ENCODE measurements around the gene EEF1AKMT2. TPM values are rescaled to one million over a fixed set of nuclear protein-coding genes. Genes with fewer than 3 reads are reported as not detected.

Gene EEF1AKMT2
- total and polyA plus RNA-seq, 3 experiments from 2014 or later = 18.2 to 21.1 (median 18.6) TPM

GRCh38 chr10:124741281-124741921 lies 50.3 kb downstream of the EEF1AKMT2 start:
- peaks cover 0 to 1% of the 10 kb centered on the region in 2 donors for H3K27me3 Mint-ChIP-seq
- H3K4me1 Mint-ChIP-seq = peaks cover 70 to 77% (median 77%) of the 10 kb centered on the region in 3 donors
- H3K27ac Mint-ChIP-seq = peak overlapping the region; percentile 89 to 98 (median 96)
- no peaks in the 10 kb centered on the region for H3K27me3 ChIP-seq (ENCODE audit: insufficient read depth, low read length, poor library complexity, severe bottlenecking)
- H3K4me1 ChIP-seq (ENCODE audit: insufficient read depth, low read length) = peaks cover 72% of the 10 kb centered on the region
- no peaks in the 10 kb centered on the region for H3K36me3 ChIP-seq (ENCODE audit: insufficient read depth, low read length)
- DNase-seq = peak; percentile 69 to 82 (median 71)
- peak overlapping the region; percentile 74 for H3K4me3 ChIP-seq (ENCODE audit: low read length)
- POLR2A ChIA-PET = interaction anchor here (0.6 to 3.6 kb wide), 16 partner anchors 8 to 201 kb away, joined by 3 to 33 read pairs (median 6); no protein-coding TSS in a partner anchor
- H3K36me3 Mint-ChIP-seq = peaks cover 0 to 17% (median 0%) of the 10 kb centered on the region in 3 donors
- no peaks in the 10 kb centered on the region for H3K9me3 ChIP-seq (ENCODE audit: low read length)
- no peaks in the 10 kb centered on the region for H3K9me3 Mint-ChIP-seq
- peak overlapping the region; percentile 95 to 100 (median 98) for H3K4me3 Mint-ChIP-seq
- peak overlapping the region; percentile 53 for H3K27ac ChIP-seq (ENCODE audit: low read depth, low read length)
- CTCF ChIA-PET = interaction anchor here (0.8 to 17.4 kb wide), 43 partner anchors 8 to 280 kb away, joined by 3 to 397 read pairs (median 10); partner anchors contain the start of gene LHPP

DNA sequence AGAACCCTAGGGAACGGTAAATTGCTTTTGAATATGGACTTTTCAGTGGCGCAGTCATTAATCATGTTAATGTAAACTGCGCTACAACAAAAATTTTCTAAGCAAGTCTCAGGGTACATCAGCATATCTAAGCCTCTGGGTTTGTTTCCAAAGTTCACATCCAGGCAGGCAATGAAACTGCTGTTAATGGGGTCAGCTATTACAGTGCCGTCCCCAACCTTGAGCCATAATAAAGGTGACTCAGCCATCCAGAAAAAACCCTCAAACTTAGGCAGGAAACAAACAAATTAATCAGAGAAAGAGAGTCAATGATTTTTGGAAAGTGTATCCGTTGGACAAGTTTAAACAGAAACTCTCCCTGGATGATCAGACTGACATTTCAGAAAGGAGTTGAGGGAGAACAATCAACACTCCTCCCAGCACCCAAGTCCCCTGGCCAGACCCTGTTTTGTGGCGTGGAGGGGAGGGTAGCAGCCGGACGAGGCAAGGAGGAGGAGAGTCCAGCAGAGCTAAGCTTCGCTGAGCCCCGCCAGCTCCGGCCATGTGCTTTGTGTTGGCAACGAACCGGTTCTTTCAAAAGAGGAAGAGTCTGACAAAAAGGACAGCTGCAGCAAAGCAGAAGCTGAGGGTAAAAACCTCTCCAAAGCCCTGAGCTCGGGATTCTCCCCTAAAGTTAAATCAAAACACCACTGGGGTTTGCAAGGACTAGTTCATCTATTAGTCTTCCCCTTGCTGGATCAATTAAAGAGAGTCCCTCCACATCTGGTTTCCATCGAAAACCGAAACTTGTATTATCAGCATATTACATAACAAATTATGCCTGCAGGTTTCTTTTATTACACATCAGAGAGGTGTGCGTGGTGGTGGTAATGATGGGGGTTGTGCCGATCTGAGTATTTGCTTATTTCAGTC lies 51.1 kb downstream of the EEF1AKMT2 start:
- peak overlapping the region; percentile 89 to 98 (median 96) for H3K27ac Mint-ChIP-seq
- Histone ChIP-seq H3K9me3 (ENCODE audit: low read length) (no peaks in the 10 kb centered on the region), H3K4me3 (ENCODE audit: low read length) (peak overlapping the region; percentile 74), H3K27ac (ENCODE audit: low read depth, low read length) (peak overlapping the region; percentile 53), H3K27me3 (ENCODE audit: insufficient read depth, low read length, poor library complexity, severe bottlenecking) (no peaks in the 10 kb centered on the region), H3K36me3 (ENCODE audit: insufficient read depth, low read length) (no peaks in the 10 kb centered on the region), H3K4me1 (ENCODE audit: insufficient read depth, low read length) (peaks cover 79% of the 10 kb centered on the region)
- H3K9me3 Mint-ChIP-seq = no peaks in the 10 kb centered on the region
- H3K27me3 Mint-ChIP-seq = peaks cover 0 to 1% of the 10 kb centered on the region in 2 donors
- ChIA-PET POLR2A (interaction anchor here (0.6 to 3.6 kb wide), 14 partner anchors 7 to 200 kb away, joined by 3 to 33 read pairs (median 6); no protein-coding TSS in a partner anchor), CTCF (interaction anchor here (0.8 to 17.4 kb wide), 41 partner anchors 11 to 279 kb away, joined by 3 to 397 read pairs (median 10); partner anchors contain the start of gene LHPP)
- H3K4me1 Mint-ChIP-seq = peaks cover 78 to 84% (median 82%) of the 10 kb centered on the region in 3 donors
- DNase-seq = no peak
- peak overlapping the region; percentile 95 to 100 (median 98) for H3K4me3 Mint-ChIP-seq
- peaks cover 0 to 20% (median 0%) of the 10 kb centered on the region in 3 donors for H3K36me3 Mint-ChIP-seq

GRCh38 chr10:124739986-124740368 lies 51.7 kb downstream of the EEF1AKMT2 start:
- Histone ChIP-seq H3K4me3 (ENCODE audit: low read length) (peak overlapping the region; percentile 74), H3K27ac (ENCODE audit: low read depth, low read length) (peak overlapping the region; percentile 27), H3K4me1 (ENCODE audit: insufficient read depth, low read length) (peaks cover 79% of the 10 kb centered on the region), H3K9me3 (ENCODE audit: low read length) (no peaks in the 10 kb centered on the region), H3K27me3 (ENCODE audit: insufficient read depth, low read length, poor library complexity, severe bottlenecking) (no peaks in the 10 kb centered on the region), H3K36me3 (ENCODE audit: insufficient read depth, low read length) (no peaks in the 10 kb centered on the region)
- Mint-ChIP-seq H3K27ac (peak overlapping the region; percentile 89 to 98 (median 96)), H3K4me3 (peak overlapping the region; percentile 95 to 100 (median 98)), H3K9me3 (no peaks in the 10 kb centered on the region), H3K27me3 (peaks cover 0 to 1% of the 10 kb centered on the region in 2 donors), H3K4me1 (peaks cover 78 to 84% (median 82%) of the 10 kb centered on the region in 3 donors), H3K36me3 (peaks cover 0 to 24% (median 0%) of the 10 kb centered on the region in 3 donors)
- CTCF ChIA-PET = interaction anchor here (0.8 to 17.4 kb wide), 16 partner anchors 10 to 210 kb away, joined by 3 to 397 read pairs (median 24); no protein-coding TSS in a partner anchor
- DNase-seq = no peak
- POLR2A ChIA-PET = interaction anchor here (0.6 to 3.6 kb wide), 6 partner anchors 21 to 200 kb away, joined by 3 to 33 read pairs (median 5); no protein-coding TSS in a partner anchor

DNA sequence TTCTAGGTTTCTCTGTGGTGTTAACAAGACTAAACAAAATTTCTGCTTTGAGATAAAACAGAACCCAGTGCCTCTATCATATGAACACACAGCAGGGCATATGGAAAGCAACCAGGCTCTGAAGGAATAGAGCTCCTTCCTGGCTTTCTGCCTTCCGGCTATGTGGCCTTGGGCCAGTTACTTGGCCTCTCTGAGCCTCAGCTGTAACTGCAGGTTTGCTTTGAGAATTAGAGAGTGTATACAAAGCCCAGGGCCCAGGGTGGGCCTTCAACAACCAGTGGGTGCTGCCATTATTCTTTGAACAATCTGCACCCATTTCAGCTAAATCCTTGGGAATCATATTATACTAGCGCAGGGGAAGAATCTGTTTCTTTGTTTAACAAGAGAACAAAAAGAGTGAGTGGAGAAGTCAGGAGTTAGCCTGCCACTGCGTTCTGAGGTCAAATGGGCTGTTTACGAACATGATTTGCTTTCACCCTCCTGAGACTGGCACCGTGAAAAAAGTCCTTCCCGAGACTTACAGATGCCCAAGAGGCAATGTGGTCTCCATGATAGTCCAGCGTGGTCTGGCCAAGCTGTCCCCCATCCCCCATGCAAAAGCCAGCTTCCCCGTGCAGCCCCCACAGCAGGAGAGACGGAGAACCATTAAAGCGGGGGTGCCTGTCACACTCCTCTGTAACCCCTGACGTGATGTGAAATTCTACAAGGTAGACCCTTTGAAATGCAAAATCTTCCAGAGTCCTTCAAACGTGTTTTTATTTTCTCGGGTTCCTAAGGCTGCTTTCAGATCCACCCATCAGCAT lies 52.4 kb downstream of the EEF1AKMT2 start:
- Mint-ChIP-seq H3K9me3 (no peaks in the 10 kb centered on the region), H3K36me3 (peaks cover 0 to 24% (median 2%) of the 10 kb centered on the region in 3 donors), H3K4me3 (peak overlapping the region; percentile 95 to 100 (median 98)), H3K4me1 (peaks cover 81 to 86% (median 84%) of the 10 kb centered on the region in 3 donors), H3K27me3 (peaks cover 0 to 1% of the 10 kb centered on the region in 2 donors), H3K27ac (peak overlapping the region; percentile 89 to 98 (median 96))
- H3K27ac ChIP-seq (ENCODE audit: low read depth, low read length) = peak overlapping the region; percentile 27
- no peaks in the 10 kb centered on the region for H3K27me3 ChIP-seq (ENCODE audit: insufficient read depth, low read length, poor library complexity, severe bottlenecking)
- no peaks in the 10 kb centered on the region for H3K9me3 ChIP-seq (ENCODE audit: low read length)
- no peaks in the 10 kb centered on the region for H3K36me3 ChIP-seq (ENCODE audit: insufficient read depth, low read length)
- ChIA-PET POLR2A (interaction anchor here (1.0 to 3.6 kb wide), 4 partner anchors 21 to 199 kb away, joined by 3 to 33 read pairs (median 11); no protein-coding TSS in a partner anchor), CTCF (interaction anchor here (0.8 to 17.4 kb wide), 14 partner anchors 9 to 209 kb away, joined by 3 to 397 read pairs (median 26); no protein-coding TSS in a partner anchor)
- peak overlapping the region; percentile 74 for H3K4me3 ChIP-seq (ENCODE audit: low read length)
- DNase-seq = no peak
- peaks cover 82% of the 10 kb centered on the region for H3K4me1 ChIP-seq (ENCODE audit: insufficient read depth, low read length)

- peaks cover 0 to 26% (median 3%) of the 10 kb centered on the region in 3 donors for H3K36me3 Mint-ChIP-seq
- peak overlapping the region; percentile 15 to 100 (median 95) for H3K4me3 Mint-ChIP-seq
- DNase-seq = no peak
- no peaks in the 10 kb centered on the region for H3K9me3 Mint-ChIP-seq
- H3K4me1 ChIP-seq (ENCODE audit: insufficient read depth, low read length) = peaks cover 91% of the 10 kb centered on the region
- H3K9me3 ChIP-seq (ENCODE audit: low read length) = no peaks in the 10 kb centered on the region
- no peak overlapping the region for H3K27ac ChIP-seq (ENCODE audit: low read depth, low read length)
- no peaks in the 10 kb centered on the region for H3K36me3 ChIP-seq (ENCODE audit: insufficient read depth, low read length)
- no peak overlapping the region for H3K4me3 ChIP-seq (ENCODE audit: low read length)
- H3K4me1 Mint-ChIP-seq = peaks cover 90 to 95% (median 93%) of the 10 kb centered on the region in 3 donors
- no peaks in the 10 kb centered on the region for H3K27me3 ChIP-seq (ENCODE audit: insufficient read depth, low read length, poor library complexity, severe bottlenecking)
- ChIA-PET POLR2A (interaction anchor here (0.6 kb wide), 1 partner anchor 12 kb away, joined by 4 read pairs; no protein-coding TSS in a partner anchor), CTCF (interaction anchor here (1.9 to 17.4 kb wide), 4 partner anchors 8 to 208 kb away, joined by 6 to 397 read pairs (median 78); no protein-coding TSS in a partner anchor)
- no peaks in the 10 kb centered on the region for H3K27me3 Mint-ChIP-seq
- H3K27ac Mint-ChIP-seq = peak overlapping the region; percentile 89 to 98 (median 96)
Observed at GRCh38 chr10:124738441-124738840, 53.2 kb downstream of the EEF1AKMT2 start.

DNA sequence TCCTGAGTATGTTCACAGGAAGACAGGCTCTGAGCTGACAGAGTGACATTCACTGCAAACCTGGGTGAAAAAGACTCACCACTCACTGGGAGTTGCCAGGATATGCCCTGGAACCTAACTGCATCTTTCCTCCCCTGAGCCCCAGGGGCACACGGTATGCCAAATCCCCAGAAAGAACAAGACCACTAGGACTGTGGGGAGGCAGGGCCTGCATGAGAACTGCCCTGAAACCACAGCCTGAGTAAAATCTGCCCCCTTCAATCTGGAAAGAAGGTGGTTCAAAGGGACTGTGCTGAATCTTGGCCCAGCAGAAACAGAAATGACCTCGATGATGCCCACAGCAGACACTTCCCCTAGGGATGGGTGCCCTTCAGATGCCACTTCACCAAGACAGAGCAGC lies 54.0 kb downstream of the EEF1AKMT2 start:
- CTCF ChIA-PET = interaction anchor here (0.9 to 17.4 kb wide), 2 partner anchors 18 to 111 kb away, joined by 3 to 397 read pairs; no protein-coding TSS in a partner anchor
- H3K27ac ChIP-seq (ENCODE audit: low read depth, low read length) = no peak overlapping the region

More for the DNA sequence above, 54.0 kb downstream of the EEF1AKMT2 start:
- no peaks in the 10 kb centered on the region for H3K9me3 ChIP-seq (ENCODE audit: low read length)
- peaks cover 96 to 100% (median 100%) of the 10 kb centered on the region in 3 donors for H3K4me1 Mint-ChIP-seq
- H3K27me3 Mint-ChIP-seq = no peaks in the 10 kb centered on the region
- H3K27ac Mint-ChIP-seq = peak overlapping the region; percentile 79 to 98 (median 93)
- no peak for DNase-seq
- peak overlapping the region; percentile 47 to 95 (median 80) for H3K4me3 Mint-ChIP-seq
- peaks cover 0 to 28% (median 7%) of the 10 kb centered on the region in 3 donors for H3K36me3 Mint-ChIP-seq
- peaks cover 98% of the 10 kb centered on the region for H3K4me1 ChIP-seq (ENCODE audit: insufficient read depth, low read length)
- POLR2A ChIA-PET = interaction anchor here (0.5 to 1.8 kb wide), 5 partner anchors 9 to 83 kb away, joined by 3 to 7 read pairs (median 5); no protein-coding TSS in a partner anchor
- H3K27me3 ChIP-seq (ENCODE audit: insufficient read depth, low read length, poor library complexity, severe bottlenecking) = no peaks in the 10 kb centered on the region
- H3K36me3 ChIP-seq (ENCODE audit: insufficient read depth, low read length) = no peaks in the 10 kb centered on the region
- no peak overlapping the region for H3K4me3 ChIP-seq (ENCODE audit: low read length)
- H3K9me3 Mint-ChIP-seq = no peaks in the 10 kb centered on the region

Data from CD8-positive, alpha-beta memory T cell (primary cell).